ENCODE measurements around the gene MYORG.
"Not testable (repeated sequence)": the region's sequence is repeated elsewhere in the genome, so short reads cannot be mapped to it uniquely, and the experiment has no call there.

The MYORG gene

GRCh38 chr9:34368796-34369195 lies 7.9 kb downstream of the MYORG start:
- DNase-seq: not testable (repeated sequence)

GRCh38 chr9:34367751-34368410 lies 8.8 kb downstream of the MYORG start:
- DNase-seq: not testable (repeated sequence)

- DNase-seq: no peak
Measured at GRCh38 chr9:34366365-34366764, 10.3 kb downstream of the MYORG start.

- no peak for DNase-seq
Measured at GRCh38 chr9:34365282-34365681, 11.4 kb downstream of the MYORG start.

GRCh38 chr9:34363619-34364351 lies 12.9 kb downstream of the MYORG start:
- no peak for DNase-seq

- no peak for DNase-seq
Measured at GRCh38 chr9:34362614-34363214, 14.0 kb downstream of the MYORG start.

GRCh38 chr9:34352957-34353356 lies 23.7 kb downstream of the MYORG start:
- not testable (repeated sequence) for DNase-seq

GRCh38 chr9:34352122-34352652 lies 24.5 kb downstream of the MYORG start:
- DNase-seq: not testable (repeated sequence)

- DNase-seq: no peak
Measured at GRCh38 chr9:34349324-34349723, 27.4 kb downstream of the MYORG start.

GRCh38 chr9:34347800-34348158 lies 28.9 kb downstream of the MYORG start:
- no peak for DNase-seq

GRCh38 chr9:34346873-34347799 lies 29.6 kb downstream of the MYORG start:
- DNase-seq: no peak

GRCh38 chr9:34343605-34344004 lies 33.1 kb downstream of the MYORG start:
- DNase-seq: no peak

GRCh38 chr9:34343090-34343489 lies 33.6 kb downstream of the MYORG start:
- no peak for DNase-seq

- no peak for DNase-seq
Measured at GRCh38 chr9:34341659-34342295, 34.9 kb downstream of the MYORG start.

GRCh38 chr9:34338665-34339385 lies 37.9 kb downstream of the MYORG start:
- no peak for DNase-seq

- DNase-seq: not testable (repeated sequence)
Measured at GRCh38 chr9:34338079-34338478, 38.6 kb downstream of the MYORG start.

- no peak for DNase-seq
Measured at GRCh38 chr9:34337403-34337802, 39.3 kb downstream of the MYORG start.

- no peak for DNase-seq
Measured at GRCh38 chr9:34335376-34335775, 41.3 kb downstream of the MYORG start.

GRCh38 chr9:34334916-34335315 lies 41.8 kb downstream of the MYORG start:
- DNase-seq: no peak

- DNase-seq: no peak
Measured at GRCh38 chr9:34334337-34334824, 42.3 kb downstream of the MYORG start.

GRCh38 chr9:34333836-34334235 lies 42.9 kb downstream of the MYORG start:
- no peak for DNase-seq

Data from CD4-positive, alpha-beta T cell treated with Interferon gamma for 1 hour (primary cell).